Ishikawa (cell line): ENCODE measurements around the gene ANKRD55.

Experiments
- CEBPB ChIP-seq: IDR thresholded peaks from 2 replicates; pipeline ENCODE4 v1.6.1; 2012
- CREB1 ChIP-seq: IDR thresholded peaks from 2 replicates; pipeline ENCODE4 v1.6.1; 2012; ENCODE audit warnings: low read depth
- EGR1 ChIP-seq: IDR thresholded peaks from 2 replicates; pipeline ENCODE4 v1.6.1; 2012
- EP300 ChIP-seq: IDR thresholded peaks from 2 replicates; pipeline ENCODE4 v1.6.1; 2012; ENCODE audit warnings: borderline replicate concordance
- FOXM1 ChIP-seq: IDR thresholded peaks from 2 replicates; pipeline ENCODE4 v1.6.1; 2012; ENCODE audit warnings: low read depth, borderline replicate concordance
- MAX ChIP-seq: IDR thresholded peaks from 2 replicates; pipeline ENCODE4 v1.6.1; 2012
- RAD21 ChIP-seq: IDR thresholded peaks from 2 replicates; pipeline ENCODE4 v1.6.1; 2012; ENCODE audit warnings: low read depth
- REST ChIP-seq: IDR thresholded peaks from 2 replicates; pipeline ENCODE4 v1.6.1; 2012; ENCODE audit warnings: low read depth, mild to moderate bottlenecking
- TAF1 ChIP-seq: IDR thresholded peaks from 2 replicates; pipeline ENCODE4 v1.6.1; 2012; ENCODE audit warnings: low read depth, mild to moderate bottlenecking
- TCF12 ChIP-seq: IDR thresholded peaks from 2 replicates; pipeline ENCODE4 v1.6.1; 2012; ENCODE audit warnings: low read depth
- TEAD4 ChIP-seq: IDR thresholded peaks from 2 replicates; pipeline ENCODE4 v1.6.1; 2012
- USF1 ChIP-seq: IDR thresholded peaks from 2 replicates; pipeline ENCODE4 v1.6.1; 2012
- YY1 ChIP-seq: IDR thresholded peaks from 2 replicates; pipeline ENCODE4 v1.6.1; 2012; ENCODE audit warnings: low read depth
- ZBTB7A ChIP-seq: IDR thresholded peaks from 2 replicates; pipeline ENCODE4 v1.6.1; 2012; ENCODE audit warnings: low read depth

GRCh38 chr5:56100439-56101176 lies 132.5 kb downstream of the ANKRD55 start:
- TF ChIP-seq YY1: no peak
- TF ChIP-seq RAD21: no peak
- TF ChIP-seq REST: no peak
- TF ChIP-seq TEAD4: no peak
- no peak for TF ChIP-seq TAF1
- no peak for TF ChIP-seq CREB1
- no peak for TF ChIP-seq EP300
- no peak for TF ChIP-seq CEBPB
- no peak for TF ChIP-seq FOXM1
- no peak for TF ChIP-seq ZBTB7A
- no peak for TF ChIP-seq USF1
- TF ChIP-seq MAX: no peak
- TF ChIP-seq TCF12: no peak
- no peak for TF ChIP-seq EGR1
